Ovary (tissue), 9 donors: Measurements from ENCODE around the gene ARHGAP44. TPM values are rescaled to one million over a fixed set of nuclear protein-coding genes. Genes with fewer than 3 reads are reported as not detected.
A peak's percentile ranks its signal among the peaks of the same experiment; 100 is the strongest.

ENCODE experiments used
- DNase-seq, 5 donors: peaks; one replicate each; pipeline ENCODE4 v3.0.0-alpha.2; 2019 to 2020
- H3K27ac ChIP-seq, 2 donors: fragments of 200-600 bp; one replicate each; pipeline versions ENCODE4 v1.5.1 to v1.8.0; 2019 to 2022
- H3K27me3 ChIP-seq: fragments of 200-600 bp; one replicate; pipeline ENCODE4 v1.8.0; 2022
- H3K36me3 ChIP-seq: fragments of 200-600 bp; sonication (generic); one replicate; pipeline ENCODE4 v1.5.1; 2019
- H3K4me1 ChIP-seq: one replicate; pipeline ENCODE4 v1.8.1; 2013; ENCODE audit warnings: mild to moderate bottlenecking, moderate library complexity; ENCODE audit not compliant: insufficient read depth
- H3K4me3 ChIP-seq: fragments of 200-600 bp; sonication (generic); one replicate; pipeline ENCODE4 v1.5.1; 2017
- H3K9me3 ChIP-seq, 2 donors: fragments of 200-600 bp in 1 of 2; sonication (generic) in 1 of 2; one replicate each; pipeline versions ENCODE4 v1.5.1 to v1.8.1; 2013 to 2019; ENCODE audit warnings: mild to moderate bottlenecking in 1 of 2, moderate library complexity in 1 of 2
- CTCF ChIP-seq, 3 donors: fragments of 450-650 bp in 2 of 3; fragments of 200-600 bp in 1 of 3; IDR thresholded peaks; one replicate each; pipeline versions ENCODE4 v1.5.1 to v1.8.0; 2016 to 2022; ENCODE audit warnings: antibody characterized with exemption in 3 of 3, mild to moderate bottlenecking in 1 of 3
- EP300 ChIP-seq: sonication (generic); formaldehyde crosslinking; IDR thresholded peaks from one replicate; pipeline ENCODE4 v1.6.1; 2017; ENCODE audit warnings: antibody characterized with exemption
- POLR2A ChIP-seq: fragments of 450-650 bp; IDR thresholded peaks from one replicate; pipeline ENCODE4 v1.6.1; 2017; ENCODE audit warnings: antibody characterized with exemption, mild to moderate bottlenecking, moderate library complexity
- WGBS, 3 donors: extraction: QIAGEN DNeasy Blood & Tissue Kit in 1 of 3; methylation state at CpG; one replicate each; pipeline versions ENCODE4 v1.1.5 to v1.1.7; 2013 to 2017; 5-methylcytosine and 5-hydroxymethylcytosine counted together
- intact Hi-C, 4 donors: fragments of 100-400 bp; cut with DNase I; formaldehyde crosslinking; loops; one replicate each; pipeline versions ENCODE4 v1.11.0 to v1.15.1; 2022 to 2023
- polyA plus RNA-seq, 2 donors: library from polyadenylated mRNA; stranded (reverse); fragments of 200-250 nt in 1 of 2; fragments of 350-450 nt in 1 of 2; fragmentation: Illumina TruSeq in 1 of 2; extraction: RNeasy Lipid Tissue Mini Kit (QIAGEN cat#74804) in 1 of 2; gene quantifications; one replicate each; pipeline ENCODE4 v1.2.3, GENCODE V29; 2013 to 2014
- total RNA-seq, 7 donors: library from RNA; depleted of rRNA in 2 of 7; stranded (reverse); fragments of >200 nt in 2 of 7; fragmentation: NEBNext Ultra II Directional in 3 of 7; extraction: Animal tissue kit (Norgen Biotek cat#: 25700) in 3 of 7; gene quantifications; one replicate each; pipeline versions ENCODE4 v1.1.0 to v1.2.4, GENCODE V29; 2016 to 2023
- donor health status: DM: no; HTN: no; CAD: no; lungs with moderate emphysema.
- donor health status: DM: no; HTN: no; CAD: no.
- donor health status: Bipolar disorder and iron deficiency.
- donor health status: DM: yes; HTN: yes; CAD: no.
- donor health status: DM: no; HTN: no; CAD: no.
- donor health status: DM: yes; HTN: yes; CAD: no.

Gene ARHGAP44
- total and polyA plus RNA-seq, 9 donors: 6.8 to 16.5 (median 9.9) TPM

- H3K9me3 ChIP-seq: no peaks in the 10 kb centered on the region
- H3K27me3 ChIP-seq: no peaks in the 10 kb centered on the region
- no peak for TF ChIP-seq POLR2A
- no peak for TF ChIP-seq EP300
- no peak for TF ChIP-seq CTCF (IDR thresholded peaks at IDR 0.05)
- no peak overlapping the region for H3K4me3 ChIP-seq
- no peaks in the 10 kb centered on the region for H3K4me1 ChIP-seq
- WGBS, 3 donors: 50 to 71% (median 50%) methylated on average over 1 of the region's 1 CpG
- no peak overlapping the region for H3K27ac ChIP-seq
- DNase-seq: no peak
- intact Hi-C loops: no loop called here
- H3K36me3 ChIP-seq: no peaks in the 10 kb centered on the region
Measured at GRCh38 chr17:13030056-13030455, 240.8 kb downstream of the ARHGAP44 start.

GRCh38 chr17:13030459-13031300, 241.4 kb downstream of the ARHGAP44 start:
- Histone ChIP-seq H3K4me3 (no peak overlapping the region), H3K27ac (no peak overlapping the region), H3K4me1 (no peaks in the 10 kb centered on the region), H3K36me3 (no peaks in the 10 kb centered on the region), H3K27me3 (no peaks in the 10 kb centered on the region), H3K9me3 (no peaks in the 10 kb centered on the region)
- intact Hi-C loops: no loop called here
- WGBS, 3 donors: 57 to 61% (median 58%) methylated on average over 11 of the region's 11 CpGs
- peak in 2 of 3 donors; percentile 35 to 43 for TF ChIP-seq CTCF (IDR thresholded peaks at IDR 0.05)
- TF ChIP-seq POLR2A: no peak
- DNase-seq: peak in 1 of 5 donors; percentile 23

- TF ChIP-seq CTCF (IDR thresholded peaks at IDR 0.05) (peak; percentile 17 to 29 (median 25)), EP300 (no peak)
- no peak overlapping the region for H3K4me3 ChIP-seq
- no peaks in the 10 kb centered on the region for H3K4me1 ChIP-seq
- H3K27ac ChIP-seq: no peak overlapping the region
- H3K9me3 ChIP-seq: no peaks in the 10 kb centered on the region
- WGBS, 3 donors: 47 to 57% (median 54%) methylated on average over 16 of the region's 16 CpGs
- H3K36me3 ChIP-seq: no peaks in the 10 kb centered on the region
- peak in 3 of 5 donors; percentile 17 to 38 (median 25) for DNase-seq
- intact Hi-C loops: no loop called here
- H3K27me3 ChIP-seq: no peaks in the 10 kb centered on the region
Measured at GRCh38 chr17:13031718-13032350, 242.5 kb downstream of the ARHGAP44 start.

GRCh38 chr17:13035420-13035819, 246.1 kb downstream of the ARHGAP44 start:
- H3K9me3 ChIP-seq: no peaks in the 10 kb centered on the region
- DNase-seq: no peak
- no peaks in the 10 kb centered on the region for H3K27me3 ChIP-seq
- WGBS, 3 donors: 95 to 97% (median 97%) methylated on average over 1 of the region's 1 CpG
- no peak overlapping the region for H3K4me3 ChIP-seq
- TF ChIP-seq CTCF (IDR thresholded peaks at IDR 0.05): no peak
- TF ChIP-seq EP300: no peak
- TF ChIP-seq POLR2A: no peak
- H3K27ac ChIP-seq: no peak overlapping the region
- intact Hi-C loops: loop anchor here in 1 of 4 donors (2.0 kb wide), 1 partner anchor 75 kb away; no protein-coding TSS in a partner anchor
- H3K4me1 ChIP-seq: no peaks in the 10 kb centered on the region
- H3K36me3 ChIP-seq: no peaks in the 10 kb centered on the region
